NT2/D1 (cell line): ENCODE data around the gene SIAH3.
"Not testable (repeated sequence)": the region's sequence is repeated elsewhere in the genome, so short reads cannot be mapped to it uniquely, and the experiment has no call there.

Experiments used
- DNase-seq: peaks from one replicate; pipeline ENCODE4 v3.0.0-alpha.2; 2011; ENCODE audit warnings: low read depth, low spot score
- H3K27me3 ChIP-seq: 2 replicates; pipeline ENCODE4 v1.6.0; 2011; ENCODE audit warnings: mild to moderate bottlenecking; ENCODE audit not compliant: insufficient read length, insufficient read depth
- H3K36me3 ChIP-seq: 2 replicates; pipeline ENCODE4 v1.6.1; 2011; ENCODE audit warnings: mild to moderate bottlenecking, low read length, mixed read lengths; ENCODE audit not compliant: insufficient read depth, insufficient read length
- H3K4me1 ChIP-seq: 2 replicates; pipeline ENCODE4 v1.5.1; 2011; ENCODE audit not compliant: insufficient read depth, insufficient read length
- H3K4me3 ChIP-seq: 2 replicates; pipeline ENCODE4 v1.5.1; 2011; ENCODE audit warnings: low read depth; ENCODE audit not compliant: insufficient read length
- H3K9ac ChIP-seq: 2 replicates; pipeline ENCODE4 v1.6.0; 2011; ENCODE audit warnings: low read depth; ENCODE audit not compliant: insufficient read length
- H3K9me3 ChIP-seq: 2 replicates; pipeline ENCODE4 v1.5.1; 2011; ENCODE audit warnings: mild to moderate bottlenecking, low read length; ENCODE audit not compliant: insufficient read depth
- SUZ12 ChIP-seq: IDR thresholded peaks from 2 replicates; pipeline ENCODE4 v1.6.1; 2011; ENCODE audit not compliant: insufficient read length, insufficient read depth; ENCODE audit errors: extremely low read depth
- YY1 ChIP-seq: IDR thresholded peaks from 2 replicates; pipeline ENCODE4 v1.6.1; 2011; ENCODE audit not compliant: insufficient read length, insufficient read depth
- ZNF274 ChIP-seq: IDR thresholded peaks from 2 replicates; pipeline ENCODE4 v1.6.1; 2011; ENCODE audit warnings: mild to moderate bottlenecking, low read depth, low read length

SIAH3 gene

GRCh38 chr13:45768656-45769479 lies 82.7 kb downstream of the SIAH3 start:
- DNase-seq = peak; percentile 62
- H3K4me3 ChIP-seq = no peak overlapping the region

GRCh38 chr13:45765464-45765863 lies 86.1 kb downstream of the SIAH3 start:
- H3K27me3 ChIP-seq = no peaks in the 10 kb centered on the region
- H3K36me3 ChIP-seq = no peaks in the 10 kb centered on the region
- H3K9me3 ChIP-seq = no peaks in the 10 kb centered on the region
- no peak for DNase-seq
- no peak overlapping the region for H3K9ac ChIP-seq
- TF ChIP-seq YY1 (no peak), ZNF274 (no peak), SUZ12 (no peak)
- no peaks in the 10 kb centered on the region for H3K4me1 ChIP-seq
- no peak overlapping the region for H3K4me3 ChIP-seq

More at GRCh38 chr13:45768656-45769479, 82.7 kb downstream of the SIAH3 start:
- Histone ChIP-seq H3K9me3 (no peaks in the 10 kb centered on the region), H3K4me1 (no peaks in the 10 kb centered on the region), H3K27me3 (no peaks in the 10 kb centered on the region), H3K36me3 (no peaks in the 10 kb centered on the region), H3K9ac (no peak overlapping the region)
- TF ChIP-seq SUZ12 (no peak), ZNF274 (no peak), YY1 (no peak)

GRCh38 chr13:45763419-45763818 lies 88.1 kb downstream of the SIAH3 start:
- Histone ChIP-seq H3K9ac (no peak overlapping the region), H3K27me3 (no peaks in the 10 kb centered on the region), H3K4me1 (no peaks in the 10 kb centered on the region), H3K4me3 (no peak overlapping the region), H3K36me3 (no peaks in the 10 kb centered on the region), H3K9me3 (no peaks in the 10 kb centered on the region)
- TF ChIP-seq ZNF274 (no peak), YY1 (no peak), SUZ12 (no peak)
- DNase-seq = no peak

- DNase-seq, H3K9me3 ChIP-seq: not testable (repeated sequence)
These were observed 94.0 kb downstream of the SIAH3 start for GRCh38 chr13:45757589-45757988.

GRCh38 chr13:45756498-45756897 lies 95.1 kb downstream of the SIAH3 start:
- H3K4me3 ChIP-seq, H3K4me1 ChIP-seq, H3K27me3 ChIP-seq, H3K9me3 ChIP-seq, DNase-seq, H3K9ac ChIP-seq, H3K36me3 ChIP-seq: not testable (repeated sequence)

More at GRCh38 chr13:45757589-45757988, 94.0 kb downstream of the SIAH3 start:
- not testable (repeated sequence) for H3K4me3 ChIP-seq, H3K4me1 ChIP-seq, H3K27me3 ChIP-seq, H3K36me3 ChIP-seq, H3K9ac ChIP-seq

- Histone ChIP-seq H3K27me3 (no peaks in the 10 kb centered on the region), H3K9me3 (no peaks in the 10 kb centered on the region), H3K36me3 (no peaks in the 10 kb centered on the region), H3K4me1 (no peaks in the 10 kb centered on the region), H3K4me3 (no peak overlapping the region), H3K9ac (no peak overlapping the region)
- TF ChIP-seq SUZ12 (no peak), YY1 (no peak), ZNF274 (no peak)
- no peak for DNase-seq
These were observed 99.0 kb downstream of the SIAH3 start for GRCh38 chr13:45752510-45752909.

GRCh38 chr13:45751885-45752284 lies 99.7 kb downstream of the SIAH3 start:
- no peaks in the 10 kb centered on the region for H3K36me3 ChIP-seq
- no peak for TF ChIP-seq YY1
- no peak for TF ChIP-seq SUZ12
- TF ChIP-seq ZNF274 = no peak

More at GRCh38 chr13:45751885-45752284, 99.7 kb downstream of the SIAH3 start:
- H3K4me3 ChIP-seq = no peak overlapping the region
- no peak for DNase-seq
- no peaks in the 10 kb centered on the region for H3K27me3 ChIP-seq
- no peak overlapping the region for H3K9ac ChIP-seq
- H3K4me1 ChIP-seq = no peaks in the 10 kb centered on the region
- H3K9me3 ChIP-seq = no peaks in the 10 kb centered on the region
